HG02885 (cell line): Measurements from ENCODE around the gene ANKZF1.

Experiments
- ATAC-seq: cut with Tn5 transposase; IDR thresholded peaks from one replicate; pipeline ENCODE4 v1.9.1; 2021; ENCODE audit warnings: mild to moderate bottlenecking; ENCODE audit not compliant: unreplicated experiment, poor library complexity

Gene ANKZF1

GRCh38 chr2:219207134-219207883, 22.3 kb upstream of the ANKZF1 start:
- ATAC-seq: no peak

GRCh38 chr2:219207884-219208740, 21.5 kb upstream of the ANKZF1 start:
- no peak for ATAC-seq

- no peak for ATAC-seq
Measured at GRCh38 chr2:219209236-219210195, 20.1 kb upstream of the ANKZF1 start.

- no peak for ATAC-seq
Measured at GRCh38 chr2:219210196-219210885, 19.3 kb upstream of the ANKZF1 start.

- no peak for ATAC-seq
Measured at GRCh38 chr2:219210886-219211362, 18.7 kb upstream of the ANKZF1 start.

GRCh38 chr2:219213026-219213415, 16.6 kb upstream of the ANKZF1 start:
- no peak for ATAC-seq

GRCh38 chr2:219213486-219214071, 16.0 kb upstream of the ANKZF1 start:
- no peak for ATAC-seq

- no peak for ATAC-seq
Measured at GRCh38 chr2:219214141-219214540, 15.5 kb upstream of the ANKZF1 start.

GRCh38 chr2:219214786-219215185, 14.8 kb upstream of the ANKZF1 start:
- no peak for ATAC-seq

- no peak for ATAC-seq
Measured at GRCh38 chr2:219215871-219216534, 13.6 kb upstream of the ANKZF1 start.

GRCh38 chr2:219216535-219216915, 13.1 kb upstream of the ANKZF1 start:
- ATAC-seq: no peak

- peak; percentile 24 for ATAC-seq
Measured at GRCh38 chr2:219218217-219218731, 11.3 kb upstream of the ANKZF1 start.

GRCh38 chr2:219218732-219219701, 10.6 kb upstream of the ANKZF1 start, which contains the start of gene ABCB6:
ABCB6 (minus strand) TSS chr2:219218958; CDS start chr2:219218673, 285 bp downstream.
- peak; percentile 78 for ATAC-seq

GRCh38 chr2:219219784-219220532, 9.6 kb upstream of the ANKZF1 start:
- ATAC-seq: no peak

- ATAC-seq: no peak
Measured at GRCh38 chr2:219220652-219221402, 8.8 kb upstream of the ANKZF1 start.

- ATAC-seq: no peak
Measured at GRCh38 chr2:219221957-219222518, 7.6 kb upstream of the ANKZF1 start.
